Nephron progenitor cell (in vitro differentiated cells): ENCODE measurements around the gene ACSL4.

Experiments used
- DNase-seq: peaks from one replicate; pipeline ENCODE4 v3.0.0; 2021
- H3K27ac Mint-ChIP-seq: 2 replicates; pipeline ENCODE4 v1.8.0; 2021; ENCODE audit warnings: mild to moderate bottlenecking, moderate library complexity, mixed read lengths
- H3K27me3 Mint-ChIP-seq: 2 replicates; pipeline ENCODE4 v1.8.0; 2021; ENCODE audit warnings: mild to moderate bottlenecking, low read depth, mixed read lengths; ENCODE audit not compliant: poor library complexity
- H3K36me3 Mint-ChIP-seq: 2 replicates; pipeline ENCODE4 v1.8.0; 2021; ENCODE audit warnings: low read depth, mixed read lengths
- H3K4me1 Mint-ChIP-seq: 2 replicates; pipeline ENCODE4 v1.8.0; 2021; ENCODE audit warnings: mixed read lengths
- H3K4me3 Mint-ChIP-seq: 2 replicates; pipeline ENCODE4 v1.8.0; 2021; ENCODE audit warnings: mild to moderate bottlenecking, moderate library complexity, mixed read lengths
- H3K9me3 Mint-ChIP-seq: 2 replicates; pipeline ENCODE4 v1.8.0; 2021; ENCODE audit warnings: mild to moderate bottlenecking, moderate library complexity, mixed read lengths
- CTCF ChIP-seq: fragments of 200-600 bp; sonication (generic); IDR thresholded peaks from 2 replicates; pipeline ENCODE4 v1.5.0; 2021; ENCODE audit warnings: antibody characterized with exemption

Gene ACSL4

GRCh38 chrX:109691752-109692151, 41.3 kb downstream of the ACSL4 start:
- no peak for TF ChIP-seq CTCF
- Mint-ChIP-seq H3K27ac (no peak overlapping the region), H3K27me3 (no peaks in the 10 kb centered on the region), H3K36me3 (peaks cover 28% of the 10 kb centered on the region), H3K4me3 (no peak overlapping the region), H3K4me1 (peaks cover 8% of the 10 kb centered on the region), H3K9me3 (no peaks in the 10 kb centered on the region)
- no peak for DNase-seq

- Mint-ChIP-seq H3K4me3 (no peak overlapping the region), H3K27ac (no peak overlapping the region), H3K36me3 (peaks cover 24% of the 10 kb centered on the region), H3K4me1 (peaks cover 6% of the 10 kb centered on the region), H3K9me3 (no peaks in the 10 kb centered on the region), H3K27me3 (no peaks in the 10 kb centered on the region)
- no peak for DNase-seq
- no peak for TF ChIP-seq CTCF
These were observed 41.8 kb downstream of the ACSL4 start for GRCh38 chrX:109691277-109691676.

- no peak for DNase-seq
- H3K27ac Mint-ChIP-seq = no peak overlapping the region
- no peaks in the 10 kb centered on the region for H3K9me3 Mint-ChIP-seq
- no peak for TF ChIP-seq CTCF
- peaks cover 13% of the 10 kb centered on the region for H3K36me3 Mint-ChIP-seq
- no peak overlapping the region for H3K4me3 Mint-ChIP-seq
- peaks cover 6% of the 10 kb centered on the region for H3K4me1 Mint-ChIP-seq
- H3K27me3 Mint-ChIP-seq = no peaks in the 10 kb centered on the region
These were observed 45.2 kb downstream of the ACSL4 start for GRCh38 chrX:109687903-109688302.

- H3K4me1 Mint-ChIP-seq = peaks cover 6% of the 10 kb centered on the region
- TF ChIP-seq CTCF = no peak
- H3K9me3 Mint-ChIP-seq = no peaks in the 10 kb centered on the region
- H3K27ac Mint-ChIP-seq = no peak overlapping the region
- H3K36me3 Mint-ChIP-seq = peaks cover 18% of the 10 kb centered on the region
- no peak overlapping the region for H3K4me3 Mint-ChIP-seq
- DNase-seq = no peak
- no peaks in the 10 kb centered on the region for H3K27me3 Mint-ChIP-seq
These were observed 47.4 kb downstream of the ACSL4 start for GRCh38 chrX:109685656-109686078.

- no peak overlapping the region for H3K4me3 Mint-ChIP-seq
- H3K36me3 Mint-ChIP-seq = peaks cover 22% of the 10 kb centered on the region
- no peak for TF ChIP-seq CTCF
- H3K4me1 Mint-ChIP-seq = peaks cover 6% of the 10 kb centered on the region
- no peak for DNase-seq
- H3K27ac Mint-ChIP-seq = no peak overlapping the region
- H3K27me3 Mint-ChIP-seq = no peaks in the 10 kb centered on the region
- H3K9me3 Mint-ChIP-seq = no peaks in the 10 kb centered on the region
These were observed 48.9 kb downstream of the ACSL4 start for GRCh38 chrX:109684136-109684535.

GRCh38 chrX:109681475-109682081, 51.5 kb downstream of the ACSL4 start:
- peaks cover 6% of the 10 kb centered on the region for H3K4me1 Mint-ChIP-seq
- no peak for TF ChIP-seq CTCF
- peak overlapping the region; percentile 16 for H3K27ac Mint-ChIP-seq
- DNase-seq = no peak
- H3K36me3 Mint-ChIP-seq = peaks cover 36% of the 10 kb centered on the region
- H3K4me3 Mint-ChIP-seq = no peak overlapping the region
- no peaks in the 10 kb centered on the region for H3K9me3 Mint-ChIP-seq
- H3K27me3 Mint-ChIP-seq = no peaks in the 10 kb centered on the region
